Upper lobe of right lung (tissue), 1 donor: Measurements from ENCODE around the gene FHIT. TPM values are rescaled to one million over a fixed set of nuclear protein-coding genes. Genes with fewer than 3 reads are reported as not detected.

Source experiments
- ATAC-seq: fragments of 200-7000 bp; cut with Tn5 transposase; one replicate; pipeline ENCODE4 v1.9.1; 2020; ENCODE audit warnings: mild to moderate bottlenecking, moderate library complexity
- DNase-seq: peaks from one replicate; pipeline ENCODE4 v3.0.0-alpha.2; 2020
- H3K27ac ChIP-seq: fragments of 200-600 bp; one replicate; pipeline ENCODE4 v1.8.0; 2022
- H3K27me3 ChIP-seq: fragments of 200-600 bp; one replicate; pipeline ENCODE4 v1.8.0; 2022; ENCODE audit warnings: mild to moderate bottlenecking
- H3K36me3 ChIP-seq: fragments of 200-600 bp; one replicate; pipeline ENCODE4 v1.8.0; 2022
- H3K4me1 ChIP-seq: fragments of 200-600 bp; one replicate; pipeline ENCODE4 v1.8.0; 2022
- H3K4me3 ChIP-seq: fragments of 200-600 bp; one replicate; pipeline ENCODE4 v1.8.0; 2022; ENCODE audit warnings: mild to moderate bottlenecking
- H3K9me3 ChIP-seq: fragments of 200-600 bp; one replicate; pipeline ENCODE4 v1.8.0; 2022
- intact Hi-C: fragments of 100-400 bp; cut with DNase I; formaldehyde crosslinking; loops from one replicate; pipeline ENCODE4 v1.11.0; 2022
- total RNA-seq: library from RNA; stranded (reverse); fragmentation: NEBNext Ultra II Directional; extraction: Animal tissue kit (Norgen Biotek cat#: 25700); gene quantifications from one replicate; pipeline ENCODE4 v1.2.1, GENCODE V29; 2021
- TF ChIP-seq, protein P1 (sequence below): fragments of 200-600 bp; IDR thresholded peaks from one replicate; pipeline ENCODE4 v1.8.0; 2022; ENCODE audit warnings: antibody characterized with exemption
- donor health status: DM: no; HTN: yes; CAD: no; lungs with severe emphysema.

The FHIT gene
- total RNA-seq, 1 donor from 2014 or later, result 9.6 TPM

DNA sequence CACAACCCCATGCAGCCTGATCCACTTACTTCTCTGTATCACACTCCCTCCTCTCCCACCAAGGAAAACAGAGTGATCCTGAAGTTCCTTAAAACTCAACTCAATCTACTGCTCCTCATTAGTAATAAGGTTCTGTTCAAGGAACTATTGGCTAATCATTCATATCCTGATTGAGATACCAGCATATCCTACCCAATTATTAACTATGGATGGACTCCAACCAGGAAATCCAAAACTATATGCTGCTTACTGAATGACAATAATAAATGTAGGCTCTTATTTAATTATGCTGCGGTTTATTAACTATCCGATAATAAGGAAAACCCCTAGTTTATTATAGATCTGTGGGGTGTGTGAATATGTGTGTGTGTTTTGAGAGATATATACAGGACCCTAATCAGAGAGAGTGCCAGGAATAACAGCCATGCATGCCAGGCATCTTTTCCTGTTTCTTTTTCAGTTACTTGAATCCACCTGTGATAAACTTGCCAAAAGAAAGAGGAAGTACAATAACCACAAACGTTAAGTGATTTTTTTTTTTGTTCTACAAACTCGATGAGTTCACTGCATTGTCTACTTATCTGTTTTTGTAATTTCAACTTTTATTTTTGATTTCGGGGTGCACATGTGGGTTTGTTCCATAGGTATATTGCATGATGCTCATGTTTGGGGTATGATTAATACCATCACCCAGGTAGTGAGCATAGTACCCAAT lies 1169.7 kb downstream of the FHIT start:
- no peak overlapping the region for H3K27ac ChIP-seq
- DNase-seq, result no peak

DNA sequence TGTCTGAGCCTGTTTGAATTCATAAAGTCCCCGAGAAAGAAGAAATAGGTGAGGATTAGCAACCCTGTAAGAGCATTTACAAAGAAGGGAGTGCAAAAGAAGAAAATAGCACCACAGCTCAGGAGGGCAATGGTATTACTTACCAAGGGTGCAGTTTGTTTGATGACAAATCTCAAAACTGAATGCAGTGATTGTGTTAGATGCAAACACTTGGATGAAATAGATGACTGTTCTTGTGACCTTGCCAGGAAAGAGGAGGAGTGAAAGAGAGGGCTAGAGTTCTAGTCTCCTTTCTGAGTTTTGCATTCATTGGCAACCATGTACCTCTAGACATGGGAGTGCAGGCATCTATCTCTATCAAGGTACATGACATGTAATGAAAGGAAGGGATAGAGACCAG lies 1170.6 kb downstream of the FHIT start:
- intact Hi-C loops, result no loop called here
- H3K9me3 ChIP-seq, result no peaks in the 10 kb centered on the region
- DNase-seq, result no peak
- H3K27me3 ChIP-seq, result no peaks in the 10 kb centered on the region
- H3K36me3 ChIP-seq, result no peaks in the 10 kb centered on the region
- no peak overlapping the region for H3K4me3 ChIP-seq
- TF ChIP-seq, protein P1, sequence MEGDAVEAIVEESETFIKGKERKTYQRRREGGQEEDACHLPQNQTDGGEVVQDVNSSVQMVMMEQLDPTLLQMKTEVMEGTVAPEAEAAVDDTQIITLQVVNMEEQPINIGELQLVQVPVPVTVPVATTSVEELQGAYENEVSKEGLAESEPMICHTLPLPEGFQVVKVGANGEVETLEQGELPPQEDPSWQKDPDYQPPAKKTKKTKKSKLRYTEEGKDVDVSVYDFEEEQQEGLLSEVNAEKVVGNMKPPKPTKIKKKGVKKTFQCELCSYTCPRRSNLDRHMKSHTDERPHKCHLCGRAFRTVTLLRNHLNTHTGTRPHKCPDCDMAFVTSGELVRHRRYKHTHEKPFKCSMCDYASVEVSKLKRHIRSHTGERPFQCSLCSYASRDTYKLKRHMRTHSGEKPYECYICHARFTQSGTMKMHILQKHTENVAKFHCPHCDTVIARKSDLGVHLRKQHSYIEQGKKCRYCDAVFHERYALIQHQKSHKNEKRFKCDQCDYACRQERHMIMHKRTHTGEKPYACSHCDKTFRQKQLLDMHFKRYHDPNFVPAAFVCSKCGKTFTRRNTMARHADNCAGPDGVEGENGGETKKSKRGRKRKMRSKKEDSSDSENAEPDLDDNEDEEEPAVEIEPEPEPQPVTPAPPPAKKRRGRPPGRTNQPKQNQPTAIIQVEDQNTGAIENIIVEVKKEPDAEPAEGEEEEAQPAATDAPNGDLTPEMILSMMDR, result no peak
- ATAC-seq, result no peak
- no peaks in the 10 kb centered on the region for H3K4me1 ChIP-seq
- no peak overlapping the region for H3K27ac ChIP-seq

More for the DNA sequence above, 1169.7 kb downstream of the FHIT start:
- intact Hi-C loops, result no loop called here
- TF ChIP-seq, protein P1, result no peak
- Histone ChIP-seq H3K36me3 (no peaks in the 10 kb centered on the region), H3K9me3 (no peaks in the 10 kb centered on the region), H3K27me3 (no peaks in the 10 kb centered on the region), H3K4me1 (no peaks in the 10 kb centered on the region), H3K4me3 (no peak overlapping the region)
- no peak for ATAC-seq

DNA sequence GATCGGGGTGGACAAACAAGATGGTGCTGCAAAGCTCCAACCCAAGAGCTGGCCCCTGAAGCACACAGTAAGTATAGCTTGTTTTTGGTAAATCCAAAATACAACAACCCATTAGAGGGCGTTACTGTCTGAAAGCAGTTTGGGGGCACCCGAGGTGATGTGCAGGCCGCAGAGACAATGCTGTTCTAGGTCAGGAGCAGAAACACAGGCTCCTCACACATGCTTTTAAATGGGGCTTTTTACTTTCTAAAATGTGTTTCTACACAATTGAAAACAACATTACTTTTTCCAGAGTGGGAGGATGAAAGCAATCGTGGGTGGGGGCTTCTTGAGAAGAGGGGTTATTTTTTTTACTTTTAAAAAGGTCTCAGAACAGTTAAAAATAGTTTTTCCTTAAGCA lies 1172.2 kb downstream of the FHIT start:
- Histone ChIP-seq H3K27me3 (no peaks in the 10 kb centered on the region), H3K9me3 (no peaks in the 10 kb centered on the region), H3K27ac (no peak overlapping the region), H3K36me3 (no peaks in the 10 kb centered on the region), H3K4me1 (no peaks in the 10 kb centered on the region), H3K4me3 (no peak overlapping the region)
- no peak for DNase-seq
- no peak for ATAC-seq
- TF ChIP-seq, protein P1, result no peak
- intact Hi-C loops, result no loop called here

DNA sequence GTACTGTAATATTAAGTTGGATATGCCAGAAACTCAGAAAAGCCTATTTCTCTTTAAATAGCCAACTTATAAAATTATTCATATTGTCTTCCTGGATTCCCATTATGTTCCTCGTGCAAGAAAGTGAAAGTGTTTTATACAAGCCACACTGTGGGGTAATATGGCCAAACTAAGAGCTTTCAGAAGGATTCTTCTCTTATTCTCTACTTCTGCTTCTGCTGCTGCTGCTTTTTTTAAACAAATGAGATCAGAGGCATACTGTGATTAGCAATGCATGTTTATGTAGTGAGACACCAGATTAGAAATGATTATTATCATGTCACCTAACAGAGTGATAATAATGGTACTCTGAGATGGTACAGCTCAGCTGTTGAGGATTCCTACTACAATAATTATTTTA lies 1174.9 kb downstream of the FHIT start:
- H3K27ac ChIP-seq, result peak overlapping the region; percentile 5
- TF ChIP-seq, protein P1, result no peak
- no peaks in the 10 kb centered on the region for H3K27me3 ChIP-seq
- no peaks in the 10 kb centered on the region for H3K36me3 ChIP-seq
- intact Hi-C loops, result no loop called here
- peak overlapping the region; percentile 34 for H3K4me3 ChIP-seq
- ATAC-seq (peak; percentile 55), DNase-seq (no peak)
- no peaks in the 10 kb centered on the region for H3K9me3 ChIP-seq
- H3K4me1 ChIP-seq, result no peaks in the 10 kb centered on the region

DNA sequence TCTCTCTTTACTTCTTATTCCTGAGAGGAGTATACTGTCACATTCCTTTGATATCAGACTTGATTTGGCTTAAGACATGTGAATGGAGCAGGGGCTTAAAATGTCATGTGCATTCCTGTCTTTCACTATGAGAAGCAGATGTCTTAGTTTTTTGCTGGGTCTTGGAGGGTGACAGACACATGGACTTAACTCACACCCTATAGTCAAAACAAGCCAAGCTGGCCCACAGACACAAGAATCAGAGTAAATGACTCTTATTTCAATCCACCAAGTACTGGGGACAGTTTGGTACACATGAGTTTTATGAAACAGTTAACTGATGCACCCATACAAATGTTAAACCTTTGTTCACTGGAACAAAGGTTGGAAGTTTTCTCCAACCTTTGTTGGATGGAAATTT lies 1177.3 kb downstream of the FHIT start:
- Histone ChIP-seq H3K36me3 (no peaks in the 10 kb centered on the region), H3K27ac (no peak overlapping the region), H3K4me3 (no peak overlapping the region), H3K27me3 (no peaks in the 10 kb centered on the region), H3K9me3 (no peaks in the 10 kb centered on the region), H3K4me1 (no peaks in the 10 kb centered on the region)
- intact Hi-C loops, result no loop called here
- DNase-seq (no peak), ATAC-seq (no peak)
- TF ChIP-seq, protein P1, result no peak

DNA sequence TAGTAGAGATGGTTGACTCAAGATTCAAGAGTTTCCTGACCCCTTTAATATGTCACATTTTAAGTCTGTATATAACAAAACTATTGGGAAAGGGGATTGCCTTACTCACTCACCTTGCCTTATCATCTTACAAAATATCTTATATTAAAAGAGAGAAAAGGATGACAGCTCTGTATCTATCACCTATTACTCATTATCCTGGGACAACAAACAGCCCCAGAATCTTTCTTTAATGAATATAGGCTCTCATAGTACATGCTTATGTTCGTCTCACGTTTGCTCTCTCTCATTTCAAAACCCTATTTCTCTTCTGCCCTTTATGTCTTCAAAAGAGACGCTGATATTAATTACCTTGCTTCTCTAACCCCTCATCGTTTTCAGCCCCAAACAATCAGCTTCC lies 1178.0 kb downstream of the FHIT start:
- no peaks in the 10 kb centered on the region for H3K36me3 ChIP-seq

More for the DNA sequence above, 1178.0 kb downstream of the FHIT start:
- Histone ChIP-seq H3K9me3 (no peaks in the 10 kb centered on the region), H3K27ac (no peak overlapping the region), H3K4me1 (no peaks in the 10 kb centered on the region), H3K4me3 (no peak overlapping the region), H3K27me3 (no peaks in the 10 kb centered on the region)
- intact Hi-C loops, result no loop called here
- TF ChIP-seq, protein P1, result no peak
- DNase-seq, result no peak
- ATAC-seq, result no peak
